H4 (cell line): ENCODE results near the gene NHP2. TPM values are rescaled to one million over a fixed set of nuclear protein-coding genes. Genes with fewer than 3 reads are reported as not detected.

Experiments used
- DNase-seq: peaks from one replicate; pipeline ENCODE4 v3.0.0-alpha.2; 2015; ENCODE audit warnings: low spot score
- total RNA-seq: library from RNA; depleted of rRNA; stranded (reverse); fragments of >200 nt; shearing (Covaris generic); gene quantifications from 2 replicates; pipeline ENCODE4 v1.2.3, GENCODE V29; 2014; rRNA removed

Gene NHP2
- total RNA-seq, 1 experiment from 2014 or later: 591 TPM

DNA sequence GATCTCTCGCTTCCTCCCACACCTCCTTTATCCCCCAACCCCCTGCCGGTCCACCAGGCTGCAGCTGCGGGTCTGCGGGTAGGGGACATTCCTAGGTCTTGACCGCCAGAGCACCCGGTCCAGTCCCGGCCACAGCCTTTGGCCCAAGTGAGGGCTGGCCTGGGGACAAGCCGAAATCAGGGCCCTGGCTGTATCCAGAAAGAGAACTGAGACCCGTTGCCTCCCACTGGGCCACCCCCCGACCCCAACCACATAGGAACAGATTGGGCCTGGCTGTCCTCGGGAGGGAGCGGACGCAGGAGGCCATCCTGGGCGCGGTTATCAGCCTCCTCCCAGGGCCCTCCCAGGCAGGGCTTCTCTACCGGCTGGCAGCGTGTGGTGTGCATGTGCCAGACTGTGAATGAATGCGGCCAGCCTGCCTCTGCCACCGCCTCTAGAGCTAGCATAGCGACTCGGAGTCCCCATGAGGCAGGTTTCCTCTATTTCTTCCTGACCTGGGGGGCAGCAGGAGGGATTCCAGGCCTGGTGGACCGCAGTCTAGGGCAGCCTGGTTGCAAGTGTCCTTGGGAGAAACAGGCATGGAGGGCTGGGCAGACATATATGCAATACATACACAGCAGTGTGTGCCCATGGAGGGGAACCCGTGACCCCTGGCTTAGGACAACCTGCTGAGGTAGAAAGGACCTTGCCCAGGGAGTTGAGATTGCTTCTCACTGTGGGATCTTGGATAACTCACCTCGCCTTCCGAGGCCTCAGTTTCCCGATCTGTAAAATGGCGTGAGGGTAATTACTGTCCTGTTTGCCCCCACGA, 39.2 kb downstream of the NHP2 start:
- no peak for DNase-seq

DNA sequence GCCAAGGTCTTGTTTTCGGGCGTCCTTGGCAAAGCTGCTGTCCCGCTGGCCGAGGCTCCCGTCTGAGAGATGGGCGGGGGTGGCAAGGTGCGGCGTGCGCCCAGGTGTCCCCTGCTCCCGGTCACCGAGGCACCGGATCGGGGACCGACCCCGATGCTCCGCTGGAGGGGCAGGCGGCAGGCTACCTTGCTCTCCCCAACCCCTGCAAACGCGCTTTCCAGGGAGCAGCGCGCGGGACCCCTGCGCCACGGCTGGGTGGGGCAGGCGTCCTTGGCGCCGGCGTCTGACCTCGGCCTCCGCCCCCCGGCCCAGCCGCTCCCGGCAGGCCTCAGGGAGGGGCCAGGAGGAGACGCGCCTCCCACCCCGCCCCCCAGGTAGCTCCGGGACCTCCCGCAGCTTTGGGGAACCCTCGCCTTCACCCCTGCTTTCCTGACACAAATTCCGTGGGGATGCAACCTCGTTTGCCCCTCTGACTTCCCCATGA, 39.8 kb downstream of the NHP2 start:
- no peak for DNase-seq

- no peak for DNase-seq
Measured at GRCh38 chr5:178113141-178113787, 40.4 kb downstream of the NHP2 start, which contains the start of gene N4BP3. TSS of gene N4BP3 (plus strand) at chr5:178113532. CDS start at chr5:178119584, 6,052 bp downstream.

- no peak for DNase-seq
Measured at GRCh38 chr5:178112545-178112944, 41.1 kb downstream of the NHP2 start.

DNA sequence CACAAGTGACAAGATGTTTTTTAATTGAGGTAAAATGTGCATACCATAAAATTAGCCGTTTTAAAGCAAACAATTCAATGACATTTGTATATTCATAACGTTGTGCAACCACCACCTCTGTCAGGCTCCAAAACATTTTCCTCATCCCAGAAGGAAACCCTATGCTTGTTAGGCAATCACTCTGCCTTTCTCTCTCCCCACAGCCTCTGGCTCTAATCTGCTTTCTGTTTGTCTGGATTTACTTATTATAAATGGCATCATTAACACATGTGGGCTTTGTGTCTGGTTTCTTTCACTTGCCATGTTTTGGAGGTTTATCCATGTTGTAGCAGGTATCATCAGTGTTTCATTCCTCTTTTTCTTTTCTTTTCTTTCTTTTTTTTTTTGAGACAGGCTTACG, 41.8 kb downstream of the NHP2 start:
- DNase-seq: no peak

GRCh38 chr5:178110511-178110910, 43.2 kb downstream of the NHP2 start:
- no peak for DNase-seq

DNA sequence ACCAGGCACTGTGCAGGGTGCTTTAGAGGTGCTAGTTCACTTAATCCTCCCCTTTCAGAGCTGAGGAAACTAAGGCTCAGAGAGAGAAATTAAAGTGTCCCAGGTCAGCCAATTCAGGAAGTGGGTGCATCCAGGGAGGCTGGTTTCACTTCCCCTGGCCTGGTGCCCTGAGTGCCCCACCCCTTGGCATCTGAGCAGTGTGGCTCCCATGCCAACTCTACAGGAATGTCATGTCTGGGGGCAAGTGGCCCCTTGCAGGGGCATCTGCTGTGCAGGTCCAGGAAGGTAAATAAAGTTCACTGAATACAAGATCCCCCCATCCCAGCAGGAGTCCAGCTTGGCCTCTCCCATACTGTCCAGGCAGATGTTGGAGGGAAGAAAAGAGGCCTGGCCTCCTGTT, 44.7 kb downstream of the NHP2 start:
- no peak for DNase-seq

GRCh38 chr5:178108446-178108845, 45.2 kb downstream of the NHP2 start:
- DNase-seq: no peak

DNA sequence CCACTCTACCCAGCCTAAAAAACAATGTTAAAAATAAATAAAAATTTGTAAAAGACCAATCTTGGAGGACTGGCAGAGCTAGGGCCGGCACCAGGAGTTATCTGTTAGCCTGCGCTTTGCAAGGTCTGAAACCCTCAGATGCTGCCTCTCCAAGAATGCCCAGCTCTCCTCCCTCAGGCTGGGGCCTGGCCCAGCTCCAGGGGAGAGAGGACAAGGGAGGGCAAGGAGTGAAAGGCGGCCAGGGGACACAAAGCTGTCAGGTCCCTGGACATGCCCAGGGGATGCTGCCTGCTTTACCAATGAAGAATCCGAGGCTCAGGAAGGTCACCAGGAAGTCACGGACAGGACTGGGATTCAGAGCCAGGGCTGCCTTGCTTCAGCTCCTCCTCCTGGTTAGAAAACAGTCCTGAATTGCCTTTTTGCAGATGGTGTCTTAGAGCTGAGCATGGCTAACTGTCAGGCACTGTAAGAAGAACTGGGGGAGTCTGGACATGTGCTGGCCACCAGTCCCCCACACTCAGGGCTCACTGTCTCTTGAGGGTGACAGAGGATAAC, 45.9 kb downstream of the NHP2 start:
- DNase-seq: no peak

- no peak for DNase-seq
Measured at GRCh38 chr5:178106556-178107239, 47.0 kb downstream of the NHP2 start.

DNA sequence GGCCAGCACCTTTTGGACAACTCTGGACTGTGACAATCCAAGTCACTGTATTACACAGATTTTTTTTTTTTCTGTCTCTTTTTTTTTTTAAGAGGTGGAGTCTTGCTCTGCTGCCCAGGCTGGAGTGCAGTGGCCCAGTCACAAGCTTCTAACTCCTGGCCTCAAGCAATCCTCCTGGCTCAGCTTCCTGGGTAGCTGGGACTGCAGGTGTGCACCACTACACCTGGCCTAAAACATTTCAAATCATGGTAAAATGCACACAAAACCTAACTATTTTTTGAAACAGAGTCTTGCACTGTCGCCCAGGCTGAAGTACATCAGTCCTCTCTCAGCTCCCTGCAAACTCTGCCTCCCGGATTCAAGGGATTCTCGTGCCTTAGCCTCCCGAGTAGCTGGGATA, 47.6 kb downstream of the NHP2 start:
- no peak for DNase-seq

DNA sequence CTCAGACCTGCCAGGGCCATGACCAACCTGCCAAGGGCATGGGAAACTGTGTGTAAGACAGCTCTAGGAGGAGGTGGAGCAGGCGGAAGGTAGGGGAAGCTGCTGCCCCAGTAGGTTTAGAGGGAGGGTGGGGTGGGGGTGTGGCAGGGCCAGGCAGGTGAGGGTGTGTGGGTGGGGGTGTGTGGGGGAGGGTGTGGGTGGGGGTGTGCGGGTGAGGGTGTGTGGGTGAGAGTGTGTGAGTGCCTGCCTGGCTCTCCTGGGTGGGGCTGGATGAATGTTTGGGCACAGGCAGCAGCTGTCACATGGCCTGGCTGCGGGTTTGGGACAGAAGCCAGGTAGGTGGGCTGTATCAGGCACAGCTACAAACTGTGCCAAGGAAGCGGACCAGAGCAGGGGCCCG, 49.2 kb downstream of the NHP2 start:
- DNase-seq: peak; percentile 55

GRCh38 chr5:178103612-178104011, 50.1 kb downstream of the NHP2 start:
- no peak for DNase-seq

Other genes with a start within 250 kb of the NHP2 start
- gene PROP1, start 157.6 kb downstream of the NHP2 start, total RNA-seq: not detected in 2 replicates
- gene N4BP3, start 40.4 kb downstream of the NHP2 start, total RNA-seq: 0.25 and 0.39 TPM in 2 replicates
- gene RMND5B, start 22.9 kb downstream of the NHP2 start, total RNA-seq: 33.8 and 39.6 TPM in 2 replicates
- not detected in 2 replicates for gene GMCL2, start 33.5 kb upstream of the NHP2 start, total RNA-seq
- 138 and 184 TPM in 2 replicates for gene HNRNPAB, start 50.6 kb upstream of the NHP2 start, total RNA-seq
- 14.4 and 16.3 TPM in 2 replicates for gene PHYKPL, start 78.9 kb upstream of the NHP2 start, total RNA-seq